H9 (cell line): ENCODE results near the gene USP5. TPM values are rescaled to one million over a fixed set of nuclear protein-coding genes. Genes with fewer than 3 reads are reported as not detected.

ENCODE experiments used
- DNase-seq: peaks from one replicate; pipeline ENCODE4 v3.0.0-alpha.2; 2017
- H2AFZ ChIP-seq: one replicate; pipeline ENCODE4 v1.6.1; 2013; ENCODE audit warnings: mild to moderate bottlenecking, low read length, control low read depth, moderate library complexity
- H2AK5ac ChIP-seq: 2 replicates; pipeline ENCODE4 v1.6.1; 2013; ENCODE audit warnings: low read length, control low read depth, mixed read lengths; ENCODE audit not compliant: insufficient read length
- H2BK120ac ChIP-seq: one replicate; pipeline ENCODE4 v1.6.1; 2013; ENCODE audit warnings: low read depth, mild to moderate bottlenecking, low read length, control low read depth, inconsistent platforms; ENCODE audit not compliant: poor library complexity, severe bottlenecking
- H2BK12ac ChIP-seq: 2 replicates; pipeline ENCODE4 v1.6.1; 2013; ENCODE audit warnings: low read length, control low read depth, mixed read lengths, low read depth; ENCODE audit not compliant: insufficient read length
- H2BK15ac ChIP-seq: 2 replicates; pipeline ENCODE4 v1.6.1; 2013; ENCODE audit warnings: low read depth, low read length, control low read depth
- H2BK20ac ChIP-seq: one replicate; pipeline ENCODE4 v1.6.1; 2013; ENCODE audit warnings: low read depth, mild to moderate bottlenecking, low read length, control low read depth, inconsistent platforms; ENCODE audit not compliant: poor library complexity, severe bottlenecking
- H2BK5ac ChIP-seq: 2 replicates; pipeline ENCODE4 v1.6.1; 2013; ENCODE audit warnings: low read length, control low read depth, mixed read lengths; ENCODE audit not compliant: insufficient read length
- H3K14ac ChIP-seq: 2 replicates; pipeline ENCODE4 v1.6.1; 2013; ENCODE audit warnings: low read length, control low read depth; ENCODE audit not compliant: insufficient read depth
- H3K18ac ChIP-seq: 2 replicates; pipeline ENCODE4 v1.6.1; 2013; ENCODE audit warnings: low read depth, mild to moderate bottlenecking, mixed read lengths, low read length, control low read depth; ENCODE audit not compliant: insufficient read length
- H3K23ac ChIP-seq: 2 replicates; pipeline ENCODE4 v1.6.1; 2013; ENCODE audit warnings: low read length, control low read depth, mixed read lengths, low read depth; ENCODE audit not compliant: insufficient read length
- H3K23me2 ChIP-seq: 2 replicates; pipeline ENCODE4 v1.6.1; 2013; ENCODE audit warnings: low read depth, mild to moderate bottlenecking, mixed read lengths, low read length, control low read depth; ENCODE audit not compliant: insufficient read length, poor library complexity, severe bottlenecking
- H3K27ac ChIP-seq: 2 replicates; pipeline ENCODE4 v1.5.1; 2013; ENCODE audit warnings: low read length, control low read depth, mixed read lengths, low read depth; ENCODE audit not compliant: insufficient read length
- H3K27me3 ChIP-seq: 2 replicates; pipeline ENCODE4 v1.6.1; 2013; ENCODE audit warnings: low read length, control low read depth, inconsistent platforms; ENCODE audit not compliant: insufficient read depth
- H3K4ac ChIP-seq: 2 replicates; pipeline ENCODE4 v1.6.1; 2013; ENCODE audit warnings: low read depth, mild to moderate bottlenecking, control low read depth, inconsistent platforms, low read length, moderate library complexity
- H3K4me1 ChIP-seq: 2 replicates; pipeline ENCODE4 v1.6.1; 2013; ENCODE audit warnings: low read length, control low read depth, inconsistent platforms; ENCODE audit not compliant: insufficient read depth
- H3K4me2 ChIP-seq: 2 replicates; pipeline ENCODE4 v1.6.1; 2013; ENCODE audit warnings: low read length, control low read depth, mixed read lengths; ENCODE audit not compliant: insufficient read length, insufficient read depth
- H3K56ac ChIP-seq: 2 replicates; pipeline ENCODE4 v1.6.1; 2013; ENCODE audit warnings: low read depth, mild to moderate bottlenecking, mixed read lengths, low read length, control low read depth; ENCODE audit not compliant: insufficient read length
- H3K79me1 ChIP-seq: 2 replicates; pipeline ENCODE4 v1.6.1; 2013; ENCODE audit warnings: low read depth, mild to moderate bottlenecking, moderate library complexity, low read length, control low read depth, inconsistent platforms; ENCODE audit not compliant: insufficient read depth, poor library complexity, severe bottlenecking
- H3K79me2 ChIP-seq: 2 replicates; pipeline ENCODE4 v1.6.1; 2013; ENCODE audit warnings: low read length, control low read depth, inconsistent platforms; ENCODE audit not compliant: insufficient read depth
- H3K9ac ChIP-seq: 2 replicates; pipeline ENCODE4 v1.6.1; 2013; ENCODE audit warnings: low read length, control low read depth, mixed read lengths; ENCODE audit not compliant: insufficient read length; ENCODE audit errors: extremely low read depth
- H3K9me3 ChIP-seq: one replicate; pipeline ENCODE4 v1.6.1; 2013; ENCODE audit warnings: low read depth, low read length, inconsistent platforms; ENCODE audit not compliant: control insufficient read depth
- H3T11ph ChIP-seq: one replicate; pipeline ENCODE4 v1.6.1; 2013; ENCODE audit warnings: mild to moderate bottlenecking, low read length, control low read depth, inconsistent platforms
- H4K20me1 ChIP-seq: one replicate; pipeline ENCODE4 v1.6.1; 2013; ENCODE audit not compliant: control insufficient read depth, insufficient read length, insufficient read depth
- H4K5ac ChIP-seq: 2 replicates; pipeline ENCODE4 v1.6.1; 2013; ENCODE audit warnings: low read depth, mild to moderate bottlenecking, mixed read lengths, low read length, control low read depth; ENCODE audit not compliant: insufficient read length
- H4K8ac ChIP-seq: replicated peaks from 2 replicates; pipeline ENCODE4 v1.6.1; 2013; ENCODE audit warnings: low read length, control low read depth, mixed read lengths, low read depth; ENCODE audit not compliant: insufficient read length
- H4K91ac ChIP-seq: 2 replicates; pipeline ENCODE4 v1.6.1; 2013; ENCODE audit warnings: low read depth, mild to moderate bottlenecking, moderate library complexity, mixed read lengths, low read length, control low read depth; ENCODE audit not compliant: insufficient read length
- H3K27ac Mint-ChIP-seq, 3 experiments: 2 replicates in 2 of 3; 3 replicates in 1 of 3; pipeline ENCODE4 v1.8.0; 2020 to 2021; ENCODE audit warnings: mixed read lengths in 3 of 3, mild to moderate bottlenecking in 1 of 3, moderate library complexity in 1 of 3
- H3K27me3 Mint-ChIP-seq: 2 replicates; pipeline ENCODE4 v1.8.0; 2021; ENCODE audit warnings: low read depth, mild to moderate bottlenecking, moderate library complexity, mixed read lengths
- H3K36me3 Mint-ChIP-seq, 3 experiments: 2 replicates in 2 of 3; 3 replicates in 1 of 3; pipeline ENCODE4 v1.8.0; 2020 to 2021; ENCODE audit warnings: low read depth in 3 of 3, mixed read lengths in 3 of 3; ENCODE audit not compliant: insufficient read depth in 1 of 3
- H3K4me1 Mint-ChIP-seq, 2 experiments: 2 replicates each; pipeline ENCODE4 v1.8.0; 2020; ENCODE audit warnings: mixed read lengths in 2 of 2
- H3K4me3 Mint-ChIP-seq, 2 experiments: 2 replicates in 1 of 2; 3 replicates in 1 of 2; pipeline ENCODE4 v1.8.0; 2020 to 2021; ENCODE audit warnings: mild to moderate bottlenecking in 2 of 2, mixed read lengths in 2 of 2, moderate library complexity in 1 of 2
- H3K9me3 Mint-ChIP-seq, 2 experiments: 2 replicates in 1 of 2; 3 replicates in 1 of 2; pipeline ENCODE4 v1.8.0; 2020; ENCODE audit warnings: mild to moderate bottlenecking in 2 of 2, mixed read lengths in 2 of 2, moderate library complexity in 1 of 2
- CTCF ChIP-seq: fragments of 200-600 bp; sonication (generic); conservative IDR thresholded peaks from 3 replicates; pipeline ENCODE4 v1.8.0; 2021; ENCODE audit warnings: antibody characterized with exemption, mild to moderate bottlenecking
- WGBS: extraction: QIAGEN DNeasy Blood & Tissue Kit; methylation state at CpG from one replicate; pipeline ENCODE4 v1.1.7; 2013; ENCODE audit warnings: missing lambda C conversion rate, low lambda C conversion rate, mixed read lengths; ENCODE audit not compliant: insufficient read length; ENCODE audit errors: extremely low coverage; 5-methylcytosine and 5-hydroxymethylcytosine counted together
- total RNA-seq: library from RNA; stranded (reverse); gene quantifications from 2 replicates; pipeline ENCODE4 v1.2.1, GENCODE V29; 2021

Gene USP5
- total RNA-seq, 1 experiment from 2014 or later: 143 TPM

DNA sequence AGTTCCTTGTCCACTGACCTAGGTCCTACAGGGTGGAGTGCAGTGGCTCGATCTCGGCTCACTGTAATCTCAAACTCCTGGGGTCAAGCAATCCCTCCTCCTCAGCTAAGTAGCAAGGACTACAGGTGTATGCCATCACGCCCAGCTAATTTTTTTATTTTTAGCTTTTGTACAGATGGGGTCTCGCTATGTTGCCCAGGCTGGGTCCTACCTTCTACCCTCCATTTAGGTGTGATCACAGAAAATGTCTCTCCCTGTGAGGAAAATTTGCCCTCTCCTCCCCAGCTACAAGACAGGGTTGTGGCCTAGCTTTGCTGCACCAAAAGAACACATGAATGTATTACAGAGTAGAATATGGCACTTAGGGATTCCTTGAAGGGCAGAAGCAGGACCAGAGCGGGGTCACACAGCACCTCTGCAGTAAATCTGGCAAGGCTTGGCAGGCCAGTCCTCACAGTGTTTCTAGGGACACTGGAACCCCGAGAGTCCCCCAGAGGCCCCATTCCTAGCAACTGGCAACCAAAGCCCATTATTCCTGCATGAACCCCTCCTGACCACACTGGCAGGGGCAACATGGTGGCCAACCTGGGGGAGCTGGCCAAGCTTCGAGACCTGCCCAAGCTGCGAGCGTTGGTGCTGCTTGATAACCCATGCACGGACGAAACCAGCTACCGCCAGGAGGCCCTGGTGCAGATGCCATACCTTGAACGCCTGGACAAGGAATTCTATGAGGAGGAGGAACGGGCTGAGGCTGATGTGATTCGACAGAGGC, 60.4 kb downstream of the USP5 start:
- Histone ChIP-seq H4K8ac (no peak overlapping the region), H2BK120ac (no peak overlapping the region), H4K5ac (no peak overlapping the region), H3K79me2 (no peaks in the 10 kb centered on the region), H2BK20ac (no peak overlapping the region), H3K9ac (no peak overlapping the region), H2AK5ac (no peak overlapping the region), H3K18ac (no peak overlapping the region), H3K9me3 (no peaks in the 10 kb centered on the region), H2BK12ac (no peak overlapping the region), H4K91ac (no peak overlapping the region), H3K23me2 (peaks cover 16% of the 10 kb centered on the region), H3K27me3 (no peaks in the 10 kb centered on the region; the same call in 1 of the 2 replicates), H3K4ac (no peak overlapping the region), H3K4me2 (no peak overlapping the region), H2BK15ac (no peak overlapping the region), H2AFZ (no peak overlapping the region), H4K20me1 (no peaks in the 10 kb centered on the region), H3K56ac (no peak overlapping the region), H3K23ac (no peak overlapping the region), H3K27ac (no peak overlapping the region), H3K4me1 (no peaks in the 10 kb centered on the region; the same call in 1 of the 2 replicates), H2BK5ac (no peak overlapping the region), H3K14ac (no peak overlapping the region), H3K79me1 (peaks cover 6% of the 10 kb centered on the region), H3T11ph (no peak overlapping the region)
- WGBS: no CpG with 5 or more reads among the region's 15 CpGs
- Mint-ChIP-seq H3K4me1 (peaks cover 22 to 40% of the 10 kb centered on the region in 2 experiments), H3K4me3 (0 out of 5 replicates have a peak overlapping the region, but pooled peaks of 1 of the 2 experiments have one; percentile 62), H3K9me3 (no peaks in the 10 kb centered on the region), H3K27me3 (peaks cover 24% of the 10 kb centered on the region), H3K36me3 (peaks cover 7 to 18% (median 17%) of the 10 kb centered on the region in 3 experiments), H3K27ac (no peak overlapping the region)
- DNase-seq: no peak
- TF ChIP-seq CTCF: no peak
